C4-2B (cell line): ENCODE results near the gene UNC93B1.

Experiments
- ZFX ChIP-seq: fragments of 450-650 bp; IDR thresholded peaks from 2 replicates; pipeline ENCODE4 v1.6.1; 2017
- TF ChIP-seq, protein P1 (sequence below): fragments of 450-650 bp; conservative IDR thresholded peaks from 2 replicates; pipeline ENCODE4 v1.5.1; 2017; ENCODE audit warnings: mild to moderate bottlenecking

DNA sequence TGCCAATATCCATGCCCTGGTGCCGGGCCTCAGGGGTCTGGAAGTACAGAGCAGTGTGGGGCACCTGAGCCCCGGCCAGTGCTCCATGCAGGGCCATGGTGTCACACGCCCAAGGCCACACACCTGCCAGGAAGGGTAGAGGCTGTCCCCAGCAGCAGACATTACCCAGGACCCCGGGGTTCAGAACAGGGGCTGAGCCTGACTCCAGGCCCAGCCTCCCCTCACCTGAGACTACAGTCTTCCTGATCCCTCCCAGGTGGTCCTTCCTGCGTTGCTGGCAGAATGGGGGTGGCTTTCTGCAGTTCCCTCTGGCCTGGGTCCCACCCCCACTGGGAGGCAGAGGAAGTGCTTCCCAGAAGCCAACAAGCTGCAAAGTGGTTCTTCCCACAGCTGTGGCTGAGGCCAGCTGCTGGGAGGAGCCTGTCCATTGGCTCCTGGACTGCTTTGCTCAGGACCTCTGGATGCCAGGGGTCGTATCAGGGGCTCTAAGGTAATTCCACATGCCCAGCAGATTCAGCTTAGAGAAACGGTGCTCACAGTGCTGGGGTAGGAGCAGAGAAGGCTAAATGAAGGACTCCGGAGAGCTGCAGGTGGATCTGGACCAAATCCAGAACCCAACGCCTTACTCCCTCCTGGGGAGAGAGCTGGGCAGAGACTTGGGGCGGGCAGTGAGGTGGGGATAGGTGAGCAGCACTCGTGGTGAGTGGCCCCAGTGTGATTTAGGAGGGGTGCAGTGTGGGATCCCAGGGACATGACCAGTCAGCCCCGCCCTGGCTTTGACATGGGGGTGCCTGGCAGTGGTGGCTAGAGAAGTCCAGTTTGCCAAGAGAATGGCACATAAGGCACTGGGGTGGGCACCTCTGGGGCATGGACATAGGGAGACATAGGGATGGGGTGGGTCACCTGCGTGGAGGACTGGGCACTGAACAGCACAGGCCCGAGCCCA is 47.6 kb upstream of the UNC93B1 start:
- TF ChIP-seq, protein P1, sequence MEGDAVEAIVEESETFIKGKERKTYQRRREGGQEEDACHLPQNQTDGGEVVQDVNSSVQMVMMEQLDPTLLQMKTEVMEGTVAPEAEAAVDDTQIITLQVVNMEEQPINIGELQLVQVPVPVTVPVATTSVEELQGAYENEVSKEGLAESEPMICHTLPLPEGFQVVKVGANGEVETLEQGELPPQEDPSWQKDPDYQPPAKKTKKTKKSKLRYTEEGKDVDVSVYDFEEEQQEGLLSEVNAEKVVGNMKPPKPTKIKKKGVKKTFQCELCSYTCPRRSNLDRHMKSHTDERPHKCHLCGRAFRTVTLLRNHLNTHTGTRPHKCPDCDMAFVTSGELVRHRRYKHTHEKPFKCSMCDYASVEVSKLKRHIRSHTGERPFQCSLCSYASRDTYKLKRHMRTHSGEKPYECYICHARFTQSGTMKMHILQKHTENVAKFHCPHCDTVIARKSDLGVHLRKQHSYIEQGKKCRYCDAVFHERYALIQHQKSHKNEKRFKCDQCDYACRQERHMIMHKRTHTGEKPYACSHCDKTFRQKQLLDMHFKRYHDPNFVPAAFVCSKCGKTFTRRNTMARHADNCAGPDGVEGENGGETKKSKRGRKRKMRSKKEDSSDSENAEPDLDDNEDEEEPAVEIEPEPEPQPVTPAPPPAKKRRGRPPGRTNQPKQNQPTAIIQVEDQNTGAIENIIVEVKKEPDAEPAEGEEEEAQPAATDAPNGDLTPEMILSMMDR, result no peak
- no peak for TF ChIP-seq ZFX
